Ovary (tissue), 9 donors: ENCODE data around the gene RAB22A. TPM values are rescaled to one million over a fixed set of nuclear protein-coding genes. Genes with fewer than 3 reads are reported as not detected.

Experiments
- DNase-seq, 5 donors: peaks; one replicate each; pipeline ENCODE4 v3.0.0-alpha.2; 2019 to 2020
- H3K27ac ChIP-seq, 2 donors: fragments of 200-600 bp; one replicate each; pipeline versions ENCODE4 v1.5.1 to v1.8.0; 2019 to 2022
- H3K27me3 ChIP-seq: fragments of 200-600 bp; one replicate; pipeline ENCODE4 v1.8.0; 2022
- H3K36me3 ChIP-seq: fragments of 200-600 bp; sonication (generic); one replicate; pipeline ENCODE4 v1.5.1; 2019
- H3K4me1 ChIP-seq: one replicate; pipeline ENCODE4 v1.8.1; 2013; ENCODE audit warnings: mild to moderate bottlenecking, moderate library complexity; ENCODE audit not compliant: insufficient read depth
- H3K4me3 ChIP-seq: fragments of 200-600 bp; sonication (generic); one replicate; pipeline ENCODE4 v1.5.1; 2017
- H3K9me3 ChIP-seq, 2 donors: fragments of 200-600 bp in 1 of 2; sonication (generic) in 1 of 2; one replicate each; pipeline versions ENCODE4 v1.5.1 to v1.8.1; 2013 to 2019; ENCODE audit warnings: mild to moderate bottlenecking in 1 of 2, moderate library complexity in 1 of 2
- EP300 ChIP-seq: sonication (generic); formaldehyde crosslinking; IDR thresholded peaks from one replicate; pipeline ENCODE4 v1.6.1; 2017; ENCODE audit warnings: antibody characterized with exemption
- POLR2A ChIP-seq: fragments of 450-650 bp; IDR thresholded peaks from one replicate; pipeline ENCODE4 v1.6.1; 2017; ENCODE audit warnings: antibody characterized with exemption, mild to moderate bottlenecking, moderate library complexity
- WGBS, 3 donors: extraction: QIAGEN DNeasy Blood & Tissue Kit in 1 of 3; methylation state at CpG; one replicate each; pipeline versions ENCODE4 v1.1.5 to v1.1.7; 2013 to 2017; 5-methylcytosine and 5-hydroxymethylcytosine counted together
- intact Hi-C, 4 donors: fragments of 100-400 bp; cut with DNase I; formaldehyde crosslinking; loops; one replicate each; pipeline versions ENCODE4 v1.11.0 to v1.15.1; 2022 to 2023
- polyA plus RNA-seq, 2 donors: library from polyadenylated mRNA; stranded (reverse); fragments of 200-250 nt in 1 of 2; fragments of 350-450 nt in 1 of 2; fragmentation: Illumina TruSeq in 1 of 2; extraction: RNeasy Lipid Tissue Mini Kit (QIAGEN cat#74804) in 1 of 2; gene quantifications; one replicate each; pipeline ENCODE4 v1.2.3, GENCODE V29; 2013 to 2014
- total RNA-seq, 7 donors: library from RNA; depleted of rRNA in 2 of 7; stranded (reverse); fragments of >200 nt in 2 of 7; fragmentation: NEBNext Ultra II Directional in 3 of 7; extraction: Animal tissue kit (Norgen Biotek cat#: 25700) in 3 of 7; gene quantifications; one replicate each; pipeline versions ENCODE4 v1.1.0 to v1.2.4, GENCODE V29; 2016 to 2023
- TF ChIP-seq, protein P1 (sequence below), 3 donors: fragments of 450-650 bp in 2 of 3; fragments of 200-600 bp in 1 of 3; IDR thresholded peaks; one replicate each; pipeline versions ENCODE4 v1.5.1 to v1.8.0; 2016 to 2022; ENCODE audit warnings: antibody characterized with exemption in 3 of 3, mild to moderate bottlenecking in 1 of 3
- donor health status: DM: no; HTN: no; CAD: no; lungs with moderate emphysema.
- donor health status: DM: no; HTN: no; CAD: no.
- donor health status: Bipolar disorder and iron deficiency.
- donor health status: DM: yes; HTN: yes; CAD: no.
- donor health status: DM: no; HTN: no; CAD: no.
- donor health status: DM: yes; HTN: yes; CAD: no.

The RAB22A gene
- total and polyA plus RNA-seq, 9 donors = 6.3 to 25.1 (median 17.9) TPM

DNA sequence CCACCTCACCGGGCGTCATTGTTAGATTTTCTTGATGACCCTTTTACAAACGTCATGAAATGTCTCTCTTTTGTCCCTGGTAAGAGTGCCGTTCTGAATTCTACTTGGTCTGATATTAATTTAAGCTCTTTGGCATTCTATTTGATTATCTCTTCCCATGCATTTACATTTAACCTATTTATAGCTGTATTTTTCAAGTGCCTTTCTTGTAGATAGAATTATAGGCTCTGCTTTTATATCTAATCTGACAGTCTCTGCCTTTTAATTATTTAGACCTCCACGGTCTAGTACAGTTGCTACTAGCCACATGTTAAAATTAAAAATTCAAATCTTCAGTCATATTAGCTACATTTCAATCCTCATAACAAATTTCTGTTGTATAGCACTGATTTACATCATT, 12.6 kb downstream of the RAB22A start:
- TF ChIP-seq EP300 (no peak), POLR2A (no peak)
- TF ChIP-seq, protein P1, sequence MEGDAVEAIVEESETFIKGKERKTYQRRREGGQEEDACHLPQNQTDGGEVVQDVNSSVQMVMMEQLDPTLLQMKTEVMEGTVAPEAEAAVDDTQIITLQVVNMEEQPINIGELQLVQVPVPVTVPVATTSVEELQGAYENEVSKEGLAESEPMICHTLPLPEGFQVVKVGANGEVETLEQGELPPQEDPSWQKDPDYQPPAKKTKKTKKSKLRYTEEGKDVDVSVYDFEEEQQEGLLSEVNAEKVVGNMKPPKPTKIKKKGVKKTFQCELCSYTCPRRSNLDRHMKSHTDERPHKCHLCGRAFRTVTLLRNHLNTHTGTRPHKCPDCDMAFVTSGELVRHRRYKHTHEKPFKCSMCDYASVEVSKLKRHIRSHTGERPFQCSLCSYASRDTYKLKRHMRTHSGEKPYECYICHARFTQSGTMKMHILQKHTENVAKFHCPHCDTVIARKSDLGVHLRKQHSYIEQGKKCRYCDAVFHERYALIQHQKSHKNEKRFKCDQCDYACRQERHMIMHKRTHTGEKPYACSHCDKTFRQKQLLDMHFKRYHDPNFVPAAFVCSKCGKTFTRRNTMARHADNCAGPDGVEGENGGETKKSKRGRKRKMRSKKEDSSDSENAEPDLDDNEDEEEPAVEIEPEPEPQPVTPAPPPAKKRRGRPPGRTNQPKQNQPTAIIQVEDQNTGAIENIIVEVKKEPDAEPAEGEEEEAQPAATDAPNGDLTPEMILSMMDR (IDR thresholded peaks at IDR 0.05) = no peak
- Histone ChIP-seq H3K27ac (no peak overlapping the region), H3K36me3 (no peaks in the 10 kb centered on the region), H3K27me3 (no peaks in the 10 kb centered on the region), H3K9me3 (no peaks in the 10 kb centered on the region), H3K4me3 (no peak overlapping the region), H3K4me1 (no peaks in the 10 kb centered on the region)
- DNase-seq = no peak
- intact Hi-C loops = no loop called here
- 77 to 78% (median 78%) methylated on average over 5 of the region's 5 CpGs for WGBS, 3 donors

DNA sequence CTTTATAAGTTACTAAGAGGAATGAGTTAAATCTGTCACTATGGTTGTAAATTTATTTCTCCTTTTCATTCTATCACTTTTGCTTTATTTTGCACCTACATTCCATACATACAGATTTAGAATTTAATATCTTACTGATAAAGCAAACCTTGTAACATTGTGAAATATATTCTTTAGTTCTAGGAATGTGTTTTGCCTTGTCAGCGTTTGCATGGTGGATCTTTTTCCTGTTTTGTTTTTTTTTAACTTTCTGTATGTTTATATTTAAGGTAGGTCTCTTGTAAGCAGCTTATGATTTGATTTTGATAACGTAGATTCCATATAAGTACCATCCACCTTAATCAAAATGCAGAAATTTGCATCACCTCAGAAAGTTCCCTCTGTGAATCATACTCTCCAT, 16.4 kb downstream of the RAB22A start:
- peaks cover 5% of the 10 kb centered on the region for H3K4me1 ChIP-seq
- TF ChIP-seq, protein P1 (IDR thresholded peaks at IDR 0.05) = no peak
- no peak for TF ChIP-seq EP300
- no peak for TF ChIP-seq POLR2A
- H3K4me3 ChIP-seq = no peak overlapping the region
- H3K9me3 ChIP-seq = no peaks in the 10 kb centered on the region
- H3K27me3 ChIP-seq = no peaks in the 10 kb centered on the region
- H3K36me3 ChIP-seq = no peaks in the 10 kb centered on the region
- no peak for DNase-seq
- WGBS, 3 donors = 82 to 93% (median 87%) methylated on average over 2 of the region's 2 CpGs
- intact Hi-C loops = no loop called here
- no peak overlapping the region for H3K27ac ChIP-seq

DNA sequence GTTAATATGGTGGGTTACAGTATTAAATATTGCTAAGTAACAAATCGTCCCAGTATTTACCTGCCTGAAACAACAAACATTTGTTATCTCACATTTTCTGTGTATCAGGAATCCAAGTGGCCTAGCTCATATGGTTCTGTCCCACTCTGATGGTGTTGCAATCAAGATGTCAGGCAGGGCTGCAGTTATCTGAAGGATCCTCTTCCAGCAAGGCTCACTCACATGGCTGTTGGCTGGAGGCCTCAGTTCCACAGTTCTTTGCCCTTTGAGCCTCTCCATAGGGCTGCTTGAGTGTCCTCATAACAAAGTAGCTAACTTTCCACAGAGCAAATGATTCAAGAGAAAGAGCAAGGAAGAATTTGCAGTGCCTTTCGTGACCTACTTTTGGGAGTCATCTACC, 17.7 kb downstream of the RAB22A start:
- intact Hi-C loops = no loop called here
- 77 to 88% (median 77%) methylated on average over 2 of the region's 2 CpGs for WGBS, 3 donors
- H3K9me3 ChIP-seq = no peaks in the 10 kb centered on the region
- H3K4me1 ChIP-seq = peaks cover 5% of the 10 kb centered on the region
- no peak overlapping the region for H3K4me3 ChIP-seq
- H3K27ac ChIP-seq = no peak overlapping the region
- DNase-seq = no peak
- H3K27me3 ChIP-seq = no peaks in the 10 kb centered on the region
- TF ChIP-seq EP300 = no peak
- TF ChIP-seq, protein P1 (IDR thresholded peaks at IDR 0.05) = no peak
- TF ChIP-seq POLR2A = no peak
- no peaks in the 10 kb centered on the region for H3K36me3 ChIP-seq

DNA sequence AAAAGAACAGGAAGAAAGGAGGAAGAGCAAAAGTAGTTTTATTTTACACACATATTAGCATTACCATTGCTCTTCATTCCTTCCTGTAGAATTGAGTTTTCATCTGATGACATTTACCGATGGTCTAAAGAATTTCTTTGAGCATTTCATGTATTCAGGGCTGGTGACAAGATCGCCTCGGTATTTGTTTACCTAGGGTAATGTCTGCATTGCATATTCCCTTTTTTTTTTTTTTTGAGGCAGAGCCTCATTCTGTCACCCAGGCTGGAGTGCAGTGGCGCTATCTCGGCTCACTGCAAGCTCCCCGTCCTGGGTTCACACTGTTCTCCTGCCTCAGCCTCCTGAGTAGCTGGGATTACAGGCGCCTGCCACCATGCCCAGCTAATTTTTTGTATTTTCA, 19.3 kb downstream of the RAB22A start:
- Histone ChIP-seq H3K9me3 (no peaks in the 10 kb centered on the region), H3K4me1 (peaks cover 5% of the 10 kb centered on the region), H3K27me3 (no peaks in the 10 kb centered on the region), H3K27ac (no peak overlapping the region), H3K4me3 (no peak overlapping the region), H3K36me3 (no peaks in the 10 kb centered on the region)
- TF ChIP-seq EP300 (no peak), POLR2A (no peak)
- TF ChIP-seq, protein P1 (IDR thresholded peaks at IDR 0.05) = no peak
- intact Hi-C loops = no loop called here
- DNase-seq = no peak
- WGBS, 3 donors = 89 to 93% (median 91%) methylated on average over 7 of the region's 7 CpGs

DNA sequence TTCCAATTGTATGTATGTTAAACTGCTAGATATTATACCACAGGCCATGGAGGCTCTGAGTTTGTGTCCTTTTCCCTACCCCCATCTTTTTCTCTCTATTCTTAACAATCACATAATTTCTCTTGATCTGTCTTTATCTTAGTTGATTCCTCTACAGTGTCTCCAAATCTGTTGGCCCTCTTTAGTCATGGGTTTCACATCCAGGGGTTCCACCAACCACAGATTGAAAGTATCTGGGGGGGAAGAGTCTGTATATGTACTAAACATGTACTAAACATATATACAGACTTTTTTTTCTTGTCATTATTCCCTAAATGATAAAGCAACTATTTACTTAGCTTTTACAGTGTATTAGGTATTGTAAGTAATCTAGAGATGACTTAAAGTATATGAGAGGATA, 20.2 kb downstream of the RAB22A start:
- Histone ChIP-seq H3K4me1 (peaks cover 5% of the 10 kb centered on the region), H3K27ac (no peak overlapping the region), H3K9me3 (no peaks in the 10 kb centered on the region), H3K36me3 (no peaks in the 10 kb centered on the region), H3K4me3 (no peak overlapping the region), H3K27me3 (no peaks in the 10 kb centered on the region)
- no peak for DNase-seq
- intact Hi-C loops = no loop called here
- TF ChIP-seq POLR2A = no peak
- TF ChIP-seq, protein P1 (IDR thresholded peaks at IDR 0.05) = no peak
- no peak for TF ChIP-seq EP300
